Skeletal muscle satellite cell (primary cell): ENCODE results near the gene PARP9. TPM values are rescaled to one million over a fixed set of nuclear protein-coding genes. Genes with fewer than 3 reads are reported as not detected.
"Not testable (repeated sequence)": the region's sequence is repeated elsewhere in the genome, so short reads cannot be mapped to it uniquely, and the experiment has no call there.

Experiments
- H3K27me3 ChIP-seq: 2 replicates; pipeline ENCODE4 v1.7.0; 2013; ENCODE audit warnings: low read length; ENCODE audit not compliant: control insufficient read depth, insufficient read depth
- H3K36me3 ChIP-seq: 2 replicates; pipeline ENCODE4 v1.7.0; 2013; ENCODE audit warnings: mild to moderate bottlenecking, control low read depth, low read length; ENCODE audit not compliant: insufficient read depth
- H3K4me1 ChIP-seq: 2 replicates; pipeline ENCODE4 v1.7.0; 2013; ENCODE audit warnings: low read length; ENCODE audit not compliant: control insufficient read depth, insufficient read depth
- H3K4me2 ChIP-seq: 2 replicates; pipeline ENCODE4 v1.7.0; 2013; ENCODE audit warnings: mild to moderate bottlenecking, low read length
- H3K4me3 ChIP-seq: 2 replicates; pipeline ENCODE4 v1.7.0; 2013; ENCODE audit warnings: low read length
- H3K9ac ChIP-seq: 2 replicates; pipeline ENCODE4 v1.7.0; 2013; ENCODE audit warnings: mild to moderate bottlenecking, low read depth, low read length, moderate library complexity
- H3K9me3 ChIP-seq: replicated peaks from 2 replicates; pipeline ENCODE4 v1.7.0; 2013; ENCODE audit warnings: mild to moderate bottlenecking, control low read depth, low read length
- small RNA-seq: library from RNA; depleted of rRNA; stranded (forward); fragments of <200 nt; gene quantifications from one replicate; pipeline ENCODE3, GENCODE V24; 2012

Gene PARP9

DNA sequence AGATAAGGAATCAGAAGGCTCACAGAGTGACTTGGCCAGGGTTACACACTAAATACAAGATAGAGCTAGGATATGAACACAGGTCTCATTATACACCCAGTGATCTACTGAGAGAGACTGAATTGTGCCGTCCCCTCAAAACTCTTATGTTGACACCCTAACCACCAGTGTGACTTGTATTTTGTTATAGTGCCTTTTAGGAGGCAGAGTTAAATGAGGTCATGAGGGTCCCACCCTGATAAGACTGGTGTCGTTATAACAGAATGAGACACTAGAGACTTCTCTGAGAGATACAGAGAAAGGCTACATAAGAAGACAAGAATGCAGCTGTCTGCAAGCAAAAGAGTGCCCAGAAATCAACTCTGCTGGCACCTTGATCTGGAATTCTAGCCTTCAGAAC is 62.0 kb downstream of the PARP9 start:
- no peaks in the 10 kb centered on the region for H3K9me3 ChIP-seq
- H3K27me3 ChIP-seq, result no peaks in the 10 kb centered on the region
- no peak overlapping the region for H3K4me2 ChIP-seq
- no peak overlapping the region for H3K9ac ChIP-seq
- no peaks in the 10 kb centered on the region for H3K36me3 ChIP-seq
- H3K4me3 ChIP-seq, result no peak overlapping the region
- peaks cover 11% of the 10 kb centered on the region for H3K4me1 ChIP-seq

DNA sequence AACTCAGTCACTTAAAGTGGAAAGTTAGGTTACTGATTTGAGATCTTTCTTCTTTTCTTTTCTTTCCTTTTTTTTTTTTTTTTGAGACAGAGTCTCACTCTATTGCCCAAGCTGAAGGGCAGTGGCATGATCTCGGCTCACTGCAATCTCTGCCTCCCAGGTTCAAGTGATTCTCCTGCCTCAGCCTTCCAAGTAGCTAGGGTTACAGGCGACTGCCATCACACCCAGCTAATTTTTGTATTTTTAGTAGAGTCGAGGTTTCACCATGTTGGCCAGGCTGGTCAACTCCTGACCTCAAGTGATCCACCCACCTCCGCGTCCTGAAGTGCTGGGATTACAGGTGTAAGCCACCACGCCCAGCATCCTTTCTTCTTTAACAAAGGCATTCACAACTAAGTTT is 63.1 kb downstream of the PARP9 start:
- not testable (repeated sequence) for H3K9me3 ChIP-seq, H3K4me2 ChIP-seq, H3K27me3 ChIP-seq, H3K9ac ChIP-seq, H3K36me3 ChIP-seq, H3K4me3 ChIP-seq
- peaks cover 15% of the 10 kb centered on the region for H3K4me1 ChIP-seq

DNA sequence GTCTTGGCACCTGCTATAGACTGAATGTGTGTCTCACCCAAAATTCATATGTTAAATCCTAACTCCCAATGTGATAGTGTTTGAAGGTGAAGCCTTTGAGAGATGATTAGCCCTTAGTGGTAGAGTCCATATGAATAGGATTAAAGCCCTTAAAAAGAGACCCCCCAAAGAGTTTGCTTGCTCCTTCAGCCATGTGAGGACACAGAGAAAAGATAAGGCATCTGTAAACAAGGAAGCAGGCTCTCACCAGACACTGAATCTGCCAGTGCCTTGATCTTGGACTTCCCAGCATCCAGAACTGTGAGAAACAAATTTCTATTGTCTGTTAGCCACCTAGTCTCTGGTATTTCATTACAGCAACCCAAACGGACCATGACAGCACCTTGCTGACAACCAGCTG is 65.9 kb downstream of the PARP9 start:
- Histone ChIP-seq H3K9ac (no peak overlapping the region), H3K4me2 (peak overlapping the region; percentile 15), H3K4me3 (no peak overlapping the region), H3K36me3 (peaks cover 16% of the 10 kb centered on the region), H3K9me3 (no peaks in the 10 kb centered on the region), H3K27me3 (no peaks in the 10 kb centered on the region), H3K4me1 (peaks cover 15% of the 10 kb centered on the region)

DNA sequence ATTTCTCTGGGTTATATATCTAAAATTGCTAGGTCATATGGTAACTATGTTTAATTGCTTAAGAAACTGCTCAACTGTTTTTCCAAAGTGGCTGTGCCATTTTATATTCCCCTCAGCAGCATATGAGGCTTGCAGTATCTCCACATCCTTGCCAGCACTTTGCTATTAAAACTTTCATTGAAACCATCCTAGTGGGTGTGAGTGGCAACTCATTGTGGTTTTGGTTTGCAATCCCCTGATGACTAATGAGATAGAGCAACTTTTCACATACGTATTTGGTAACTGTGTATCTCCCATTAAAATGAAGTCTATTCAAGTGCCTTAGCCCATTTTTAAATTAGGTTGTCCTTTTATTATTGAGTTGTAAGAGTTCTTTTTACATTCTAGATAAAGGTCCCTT is 66.7 kb downstream of the PARP9 start:
- Histone ChIP-seq H3K36me3 (peaks cover 16% of the 10 kb centered on the region), H3K27me3 (no peaks in the 10 kb centered on the region), H3K4me2 (peak overlapping the region; percentile 15), H3K4me3 (no peak overlapping the region), H3K4me1 (peaks cover 15% of the 10 kb centered on the region), H3K9ac (no peak overlapping the region), H3K9me3 (no peaks in the 10 kb centered on the region)

DNA sequence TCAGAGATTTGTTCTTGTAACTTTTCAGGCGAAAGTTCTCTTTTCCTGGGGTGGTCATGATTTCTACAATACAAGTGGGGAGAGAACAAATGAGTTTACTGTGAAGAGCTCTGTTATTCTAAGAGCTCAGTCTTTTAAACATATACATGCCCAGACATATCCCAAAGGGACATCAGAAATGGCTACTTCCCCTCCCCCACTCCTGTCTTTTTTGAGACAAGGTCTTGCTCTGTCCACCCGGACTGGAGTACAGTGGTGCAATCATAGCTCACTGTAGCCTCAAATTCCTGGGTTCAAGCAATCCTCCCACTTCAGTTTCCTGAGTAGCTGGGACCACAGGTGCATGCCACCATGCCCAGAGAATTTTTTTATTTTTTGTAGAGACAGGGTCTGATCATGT is 67.6 kb downstream of the PARP9 start:
- Histone ChIP-seq H3K9me3 (no peaks in the 10 kb centered on the region), H3K4me3 (no peak overlapping the region), H3K9ac (no peak overlapping the region), H3K4me1 (peaks cover 15% of the 10 kb centered on the region), H3K4me2 (no peak overlapping the region), H3K27me3 (no peaks in the 10 kb centered on the region), H3K36me3 (peaks cover 16% of the 10 kb centered on the region)

DNA sequence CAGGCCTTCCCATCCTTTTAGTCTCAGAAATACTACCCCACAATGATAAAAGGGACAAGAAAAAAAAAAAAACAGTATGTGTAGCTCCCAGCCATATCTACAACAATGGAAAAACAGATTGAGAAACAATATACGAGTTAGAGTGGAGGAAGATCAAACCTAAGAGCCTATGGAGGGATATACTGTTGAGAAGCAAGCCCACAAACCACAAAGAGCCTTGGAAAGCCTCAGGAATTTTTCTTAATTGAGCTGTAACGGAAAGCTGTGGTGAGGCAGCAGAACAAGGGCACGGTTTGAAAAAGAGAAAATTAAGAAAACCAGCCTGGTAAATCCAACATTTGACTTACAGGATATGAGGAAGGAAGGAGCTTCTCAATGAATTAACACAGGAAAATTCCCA is 70.8 kb downstream of the PARP9 start:
- Histone ChIP-seq H3K36me3 (peaks cover 16% of the 10 kb centered on the region), H3K4me3 (no peak overlapping the region), H3K9me3 (no peaks in the 10 kb centered on the region), H3K4me1 (peaks cover 15% of the 10 kb centered on the region), H3K9ac (no peak overlapping the region), H3K4me2 (no peak overlapping the region), H3K27me3 (no peaks in the 10 kb centered on the region)

DNA sequence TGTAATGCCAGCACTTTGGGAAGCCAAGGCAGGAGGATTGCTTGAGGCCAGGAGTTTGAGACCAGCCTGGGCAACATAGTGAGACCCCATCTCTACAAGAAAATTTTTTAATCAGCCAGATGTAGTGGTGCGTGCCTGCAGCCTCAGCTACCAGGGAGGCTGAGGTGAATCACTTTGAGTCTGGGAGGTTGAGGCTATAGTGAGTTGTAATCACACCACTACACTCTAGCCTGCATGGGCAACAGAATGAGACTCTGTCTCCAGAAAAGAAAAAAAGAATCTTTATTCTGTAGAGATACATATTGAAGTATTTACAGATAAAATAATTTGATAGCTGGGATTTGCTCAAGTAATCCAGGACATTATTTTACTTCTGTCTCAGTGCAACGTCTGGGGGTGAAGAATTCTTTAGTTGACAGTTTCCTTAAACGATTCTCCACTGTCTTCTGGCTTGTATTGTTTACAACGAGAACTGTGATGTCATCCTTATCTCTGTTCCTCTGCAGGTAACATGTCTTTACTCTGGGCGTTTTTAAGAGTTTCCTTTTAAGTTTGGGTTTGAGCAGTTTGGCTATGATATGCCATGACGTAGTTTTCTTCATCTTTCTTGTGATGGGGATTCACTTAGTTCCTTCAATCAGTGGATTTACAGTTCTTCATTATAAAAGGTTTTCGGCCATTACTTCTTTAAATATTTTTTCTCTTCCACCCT is 75.7 kb downstream of the PARP9 start:
- Histone ChIP-seq H3K4me1 (peaks cover 11% of the 10 kb centered on the region), H3K27me3 (no peaks in the 10 kb centered on the region), H3K36me3 (peaks cover 8% of the 10 kb centered on the region), H3K9me3 (no peaks in the 10 kb centered on the region), H3K9ac (no peak overlapping the region), H3K4me3 (no peak overlapping the region), H3K4me2 (no peak overlapping the region)

DNA sequence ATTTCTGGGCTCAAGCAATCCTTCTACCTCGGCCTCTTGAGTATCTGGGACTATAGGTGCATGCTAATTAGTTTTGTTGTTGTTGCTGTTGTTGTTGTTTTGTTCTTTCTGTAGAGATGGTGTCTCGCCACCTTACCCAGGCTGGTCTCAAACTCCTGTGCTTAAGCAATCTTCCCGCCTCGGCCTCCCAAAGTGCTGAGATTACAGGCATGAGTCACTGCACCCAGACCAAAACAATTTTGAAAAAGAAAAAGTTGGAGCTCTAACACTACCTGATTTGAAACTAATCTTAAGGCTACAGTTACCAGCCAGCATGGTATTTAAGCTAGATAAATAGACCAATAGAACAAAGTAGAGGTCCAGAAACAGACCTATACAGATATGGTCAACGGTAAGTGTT is 79.1 kb downstream of the PARP9 start:
- no peaks in the 10 kb centered on the region for H3K9me3 ChIP-seq
- H3K4me2 ChIP-seq, result no peak overlapping the region
- no peak overlapping the region for H3K4me3 ChIP-seq
- peaks cover 8% of the 10 kb centered on the region for H3K36me3 ChIP-seq
- H3K9ac ChIP-seq, result no peak overlapping the region
- no peaks in the 10 kb centered on the region for H3K27me3 ChIP-seq
- peaks cover 18% of the 10 kb centered on the region for H3K4me1 ChIP-seq

DNA sequence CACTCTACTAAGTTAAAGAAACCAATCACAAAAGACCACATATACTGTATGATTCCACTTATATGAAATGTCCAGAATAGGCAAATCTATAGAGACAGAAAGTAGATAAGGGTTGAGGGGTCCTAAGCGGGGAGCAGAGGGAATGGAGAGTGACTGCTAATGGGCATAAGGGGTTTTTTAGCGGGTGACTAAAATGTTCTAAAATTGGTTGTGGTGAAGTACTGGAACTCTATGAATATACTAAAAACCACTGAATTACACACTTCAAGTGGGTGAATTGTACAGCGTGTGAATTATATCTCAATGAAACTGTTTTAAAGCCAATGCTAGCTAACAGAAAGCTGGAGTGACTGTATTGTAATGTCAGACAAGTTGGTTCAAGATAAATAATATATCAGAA is 82.7 kb downstream of the PARP9 start:
- Histone ChIP-seq H3K36me3 (peaks cover 4% of the 10 kb centered on the region), H3K9ac (no peak overlapping the region), H3K4me2 (no peak overlapping the region), H3K9me3 (no peaks in the 10 kb centered on the region), H3K4me3 (no peak overlapping the region), H3K27me3 (no peaks in the 10 kb centered on the region), H3K4me1 (peaks cover 18% of the 10 kb centered on the region)

Small RNA genes within 50 kb of the gene (small RNA-seq; reads per million reads assigned to genes)
- not detected for gene AC096861.1
